Measurements from ENCODE around the gene SLC6A15. TPM values are rescaled to one million over a fixed set of nuclear protein-coding genes. Genes with fewer than 3 reads are reported as not detected.

SLC6A15 gene
- total RNA-seq, 2 donors from 2014 or later: 4.2 to 4.7 TPM

- no peak overlapping the region for H3K4me3 ChIP-seq (ENCODE audit: low read length)
Measured at GRCh38 chr12:84954415-84954814, 41.8 kb upstream of the SLC6A15 start.

GRCh38 chr12:84950971-84951546 is 38.5 kb upstream of the SLC6A15 start:
- TF ChIP-seq CTCF (conservative IDR thresholded peaks at IDR 0.05): no peak
- Histone ChIP-seq H3K27me3 (ENCODE audit: control insufficient read depth, insufficient read depth, low read length, poor library complexity, severe bottlenecking) (no peaks in the 10 kb centered on the region), H3K27ac (ENCODE audit: low read depth, low read length) (no peak overlapping the region), H3K4me3 (ENCODE audit: low read length) (no peak overlapping the region), H3K9me3 (ENCODE audit: control insufficient read depth, low read length) (no peaks in the 10 kb centered on the region), H3K9ac (ENCODE audit: extremely low read depth, low read length, poor library complexity, severe bottlenecking) (no peak overlapping the region), H3K36me3 (ENCODE audit: control insufficient read depth, insufficient read depth, low read length) (no peaks in the 10 kb centered on the region), H3K4me1 (ENCODE audit: control insufficient read depth, insufficient read depth, low read length) (no peaks in the 10 kb centered on the region)
- Mint-ChIP-seq H3K27ac (no peak overlapping the region), H3K4me3 (no peak overlapping the region), H3K9me3 (no peaks in the 10 kb centered on the region), H3K27me3 (ENCODE audit: insufficient read depth) (no peaks in the 10 kb centered on the region), H3K4me1 (no peaks in the 10 kb centered on the region), H3K36me3 (ENCODE audit: low read depth) (no peaks in the 10 kb centered on the region)
- WGBS, 2 experiments (ENCODE audit: insufficient coverage in 1 of 2, insufficient read length in 1 of 2): 89 to 93% methylated on average over 3 of the region's 3 CpGs
- DNase-seq: no peak

More at GRCh38 chr12:84954415-84954814, 41.8 kb upstream of the SLC6A15 start:
- Histone ChIP-seq H3K4me1 (ENCODE audit: control insufficient read depth, insufficient read depth, low read length) (no peaks in the 10 kb centered on the region), H3K9me3 (ENCODE audit: control insufficient read depth, low read length) (no peaks in the 10 kb centered on the region), H3K27me3 (ENCODE audit: control insufficient read depth, insufficient read depth, low read length, poor library complexity, severe bottlenecking) (no peaks in the 10 kb centered on the region), H3K27ac (ENCODE audit: low read depth, low read length) (no peak overlapping the region), H3K36me3 (ENCODE audit: control insufficient read depth, insufficient read depth, low read length) (no peaks in the 10 kb centered on the region), H3K9ac (ENCODE audit: extremely low read depth, low read length, poor library complexity, severe bottlenecking) (no peak overlapping the region)
- Mint-ChIP-seq H3K27ac (no peak overlapping the region), H3K27me3 (ENCODE audit: insufficient read depth) (no peaks in the 10 kb centered on the region), H3K4me3 (no peak overlapping the region), H3K36me3 (ENCODE audit: low read depth) (no peaks in the 10 kb centered on the region), H3K4me1 (no peaks in the 10 kb centered on the region), H3K9me3 (no peaks in the 10 kb centered on the region)
- no peak for DNase-seq
- WGBS, 2 experiments (ENCODE audit: insufficient coverage in 1 of 2, insufficient read length in 1 of 2): 86 to 88% methylated on average over 1 of the region's 1 CpG
- TF ChIP-seq CTCF (conservative IDR thresholded peaks at IDR 0.05): no peak

- Mint-ChIP-seq H3K9me3 (no peaks in the 10 kb centered on the region), H3K36me3 (ENCODE audit: low read depth) (no peaks in the 10 kb centered on the region), H3K27ac (no peak overlapping the region), H3K4me3 (no peak overlapping the region), H3K4me1 (no peaks in the 10 kb centered on the region), H3K27me3 (ENCODE audit: insufficient read depth) (no peaks in the 10 kb centered on the region)
- H3K9ac ChIP-seq (ENCODE audit: extremely low read depth, low read length, poor library complexity, severe bottlenecking): no peak overlapping the region
- WGBS, 2 experiments (ENCODE audit: insufficient coverage in 1 of 2, insufficient read length in 1 of 2): 88 to 94% methylated on average over 2 of the region's 2 CpGs
- no peak for DNase-seq
- H3K36me3 ChIP-seq (ENCODE audit: control insufficient read depth, insufficient read depth, low read length): no peaks in the 10 kb centered on the region
- TF ChIP-seq CTCF (conservative IDR thresholded peaks at IDR 0.05): no peak
- H3K9me3 ChIP-seq (ENCODE audit: control insufficient read depth, low read length): no peaks in the 10 kb centered on the region
- H3K27ac ChIP-seq (ENCODE audit: low read depth, low read length): no peak overlapping the region
- H3K27me3 ChIP-seq (ENCODE audit: control insufficient read depth, insufficient read depth, low read length, poor library complexity, severe bottlenecking): no peaks in the 10 kb centered on the region
- no peak overlapping the region for H3K4me3 ChIP-seq (ENCODE audit: low read length)
- H3K4me1 ChIP-seq (ENCODE audit: control insufficient read depth, insufficient read depth, low read length): no peaks in the 10 kb centered on the region
Measured at GRCh38 chr12:84946753-84947152, 34.2 kb upstream of the SLC6A15 start.
